ENCODE results near the gene TIMM22.

Gene TIMM22

GRCh38 chr17:1009229-1010085 is 12.5 kb downstream of the TIMM22 start:
- TF ChIP-seq CREB1 (IDR thresholded peaks at IDR 0.05; ENCODE audit: low read depth) (no peak), TCF12 (IDR thresholded peaks at IDR 0.05; ENCODE audit: low read depth) (no peak), MAX (IDR thresholded peaks at IDR 0.05) (no peak), EGR1 (IDR thresholded peaks at IDR 0.05) (no peak), ZBTB7A (IDR thresholded peaks at IDR 0.05; ENCODE audit: low read depth) (no peak), RAD21 (IDR thresholded peaks at IDR 0.05; ENCODE audit: low read depth) (no peak), TEAD4 (IDR thresholded peaks at IDR 0.05) (no peak), USF1 (IDR thresholded peaks at IDR 0.05) (no peak), FOXM1 (IDR thresholded peaks at IDR 0.05; ENCODE audit: borderline replicate concordance, low read depth) (no peak), REST (IDR thresholded peaks at IDR 0.05; ENCODE audit: low read depth) (no peak), YY1 (IDR thresholded peaks at IDR 0.05; ENCODE audit: low read depth) (no peak), NFIC (IDR thresholded peaks at IDR 0.05) (no peak), EP300 (IDR thresholded peaks at IDR 0.05; ENCODE audit: borderline replicate concordance) (no peak), TAF1 (IDR thresholded peaks at IDR 0.05; ENCODE audit: low read depth) (no peak), CEBPB (IDR thresholded peaks at IDR 0.05) (no peak)

- no peak for TF ChIP-seq NFIC (IDR thresholded peaks at IDR 0.05)
- TF ChIP-seq CEBPB (IDR thresholded peaks at IDR 0.05), result no peak
- no peak for TF ChIP-seq EGR1 (IDR thresholded peaks at IDR 0.05)
- no peak for TF ChIP-seq TCF12 (IDR thresholded peaks at IDR 0.05; ENCODE audit: low read depth)
- no peak for TF ChIP-seq FOXM1 (IDR thresholded peaks at IDR 0.05; ENCODE audit: borderline replicate concordance, low read depth)
- no peak for TF ChIP-seq TEAD4 (IDR thresholded peaks at IDR 0.05)
- no peak for TF ChIP-seq MAX (IDR thresholded peaks at IDR 0.05)
- TF ChIP-seq TAF1 (IDR thresholded peaks at IDR 0.05; ENCODE audit: low read depth), result no peak
- TF ChIP-seq RAD21 (IDR thresholded peaks at IDR 0.05; ENCODE audit: low read depth), result no peak
- TF ChIP-seq YY1 (IDR thresholded peaks at IDR 0.05; ENCODE audit: low read depth), result no peak
- TF ChIP-seq REST (IDR thresholded peaks at IDR 0.05; ENCODE audit: low read depth), result no peak
- TF ChIP-seq ZBTB7A (IDR thresholded peaks at IDR 0.05; ENCODE audit: low read depth), result no peak
- TF ChIP-seq USF1 (IDR thresholded peaks at IDR 0.05), result no peak
- TF ChIP-seq EP300 (IDR thresholded peaks at IDR 0.05; ENCODE audit: borderline replicate concordance), result no peak
- TF ChIP-seq CREB1 (IDR thresholded peaks at IDR 0.05; ENCODE audit: low read depth), result no peak
Observed at GRCh38 chr17:1010086-1010450, 13.1 kb downstream of the TIMM22 start.

GRCh38 chr17:1010586-1010985 is 13.7 kb downstream of the TIMM22 start:
- TF ChIP-seq USF1 (IDR thresholded peaks at IDR 0.05) (no peak), FOXM1 (IDR thresholded peaks at IDR 0.05; ENCODE audit: borderline replicate concordance, low read depth) (no peak), YY1 (IDR thresholded peaks at IDR 0.05; ENCODE audit: low read depth) (no peak), EP300 (IDR thresholded peaks at IDR 0.05; ENCODE audit: borderline replicate concordance) (no peak), REST (IDR thresholded peaks at IDR 0.05; ENCODE audit: low read depth) (no peak), RAD21 (IDR thresholded peaks at IDR 0.05; ENCODE audit: low read depth) (no peak), TCF12 (IDR thresholded peaks at IDR 0.05; ENCODE audit: low read depth) (no peak)

Measured in Ishikawa (cell line).